Adrenal gland (tissue), 12 donors: ENCODE results near the gene TRIM66. TPM values are rescaled to one million over a fixed set of nuclear protein-coding genes. Genes with fewer than 3 reads are reported as not detected.

ENCODE experiments used
- DNase-seq, 7 donors: peaks; one replicate each; pipeline ENCODE4 v3.0.0-alpha.2; 2019 to 2020
- H3K27ac ChIP-seq, 5 donors: fragments of 200-600 bp; sonication (generic) in 4 of 5; 1 replicate in 3 of 5; 2 replicates in 2 of 5; pipeline versions ENCODE4 v1.5.1 to v1.8.0; 2016 to 2020; ENCODE audit warnings: mild to moderate bottlenecking in 1 of 5
- H3K27me3 ChIP-seq: fragments of 200-600 bp; 2 replicates; pipeline ENCODE4 v1.8.0; 2021
- H3K36me3 ChIP-seq, 2 donors: fragments of 200-600 bp; replicated peaks in 1 of 2; 1 replicate in 1 of 2; 2 replicates in 1 of 2; pipeline versions ENCODE4 v1.5.1 to v1.8.0; 2018 to 2022
- H3K4me1 ChIP-seq, 2 donors: fragments of 200-600 bp; replicated peaks in 1 of 2; 1 replicate in 1 of 2; 2 replicates in 1 of 2; pipeline versions ENCODE4 v1.5.1 to v1.8.0; 2018 to 2021
- H3K4me3 ChIP-seq, 4 donors: fragments of 200-600 bp; sonication (generic) in 3 of 4; one replicate each; pipeline ENCODE4 v1.5.1; 2016 to 2018
- H3K9me3 ChIP-seq, 3 donors: fragments of 200-600 bp; sonication (generic) in 1 of 3; replicated peaks in 1 of 3; 1 replicate in 2 of 3; 2 replicates in 1 of 3; pipeline versions ENCODE4 v1.5.1 to v1.8.0; 2016 to 2021
- POLR2A ChIP-seq, 2 donors: fragments of 450-650 bp; IDR thresholded peaks; one replicate each; pipeline ENCODE4 v1.6.1; 2017; ENCODE audit warnings: antibody characterized with exemption in 2 of 2, mild to moderate bottlenecking in 2 of 2, moderate library complexity in 1 of 2
- WGBS, 4 donors: extraction: QIAGEN DNeasy Blood & Tissue Kit in 2 of 4; methylation state at CpG; one replicate each; pipeline versions ENCODE4 v1.1.5 to v1.1.7; 2013 to 2017; 5-methylcytosine and 5-hydroxymethylcytosine counted together
- intact Hi-C, 2 donors: fragments of 100-400 bp; cut with DNase I; formaldehyde crosslinking; loops; one replicate each; pipeline versions ENCODE4 v1.14.1 to v1.15.0; 2022 to 2023
- polyA plus RNA-seq, 3 donors: library from polyadenylated mRNA; stranded (reverse); fragments of 200-250 nt in 2 of 3; fragments of 350-450 nt in 1 of 3; fragmentation: Illumina TruSeq in 1 of 3; extraction: RNeasy Lipid Tissue Mini Kit (QIAGEN cat#74804) in 1 of 3; gene quantifications; one replicate each; pipeline ENCODE4 v1.2.3, GENCODE V29; 2013 to 2014
- small RNA-seq, 2 donors: library from RNA; depleted of rRNA; stranded (forward); fragments of <200 nt; gene quantifications; one replicate each; pipeline ENCODE3, GENCODE V24; 2016
- total RNA-seq, 9 donors: library from RNA; depleted of rRNA in 4 of 9; stranded (reverse); fragments of >200 nt in 4 of 9; fragments of 120-200 nt in 1 of 9; fragmentation: NEBNext Ultra II Directional in 1 of 9; extraction: Animal tissue kit (Norgen Biotek cat#: 25700) in 1 of 9; gene quantifications; one replicate each; pipeline versions ENCODE4 v1.1.0 to v1.2.4, GENCODE V29; 2013 to 2023
- TF ChIP-seq, protein P1 (sequence below), 6 experiments: fragments of 450-650 bp in 4 of 6; fragments of 200-600 bp in 2 of 6; sonication (generic) in 1 of 6; IDR thresholded peaks; 1 replicate in 5 of 6; 2 replicates in 1 of 6; pipeline versions ENCODE4 v1.5.1 to v1.8.0; 2016 to 2021; ENCODE audit warnings: antibody characterized with exemption in 6 of 6, mild to moderate bottlenecking in 2 of 6, moderate library complexity in 1 of 6
- donor health status: healthy with polysubstance abuse.
- donor health status: Bipolar disorder and iron deficiency.
- donor health status: DM: yes; HTN: yes; CAD: no.
- donor health status: DM: no; HTN: no; CAD: no.
- donor health status: DM: no; HTN: no; CAD: no.
- donor health status: DM: yes; HTN: yes; CAD: no.

The TRIM66 gene
- total and polyA plus RNA-seq, 12 donors = 3.6 to 18.4 (median 8.3) TPM

DNA sequence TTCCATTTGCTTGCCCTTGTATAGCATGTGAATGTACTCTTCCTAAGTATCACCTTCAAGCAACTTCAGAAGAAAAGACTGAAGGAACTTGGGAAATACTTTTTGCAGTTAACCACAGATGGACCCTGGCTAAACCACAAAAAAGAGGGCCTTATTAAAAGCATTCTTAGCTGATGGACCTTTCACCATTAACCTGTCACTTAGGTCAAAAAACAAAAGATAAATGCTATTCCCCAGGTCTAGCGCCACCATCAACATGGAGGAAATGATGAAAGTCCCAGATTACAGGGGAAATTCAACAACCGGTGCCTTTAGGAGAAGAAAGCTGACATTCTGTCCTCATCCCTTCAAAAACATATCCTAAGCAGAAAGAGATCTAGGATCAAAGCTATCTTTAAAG lies 117.9 kb downstream of the TRIM66 start:
- H3K4me3 ChIP-seq = no peak overlapping the region
- 65 to 79% (median 69%) methylated on average over 2 of the region's 2 CpGs for WGBS, 4 donors
- no peaks in the 10 kb centered on the region for H3K9me3 ChIP-seq
- H3K36me3 ChIP-seq = no peaks in the 10 kb centered on the region
- no peaks in the 10 kb centered on the region for H3K27me3 ChIP-seq
- peaks cover 0 to 10% of the 10 kb centered on the region in 2 donors for H3K4me1 ChIP-seq
- intact Hi-C loops = loop anchor here (10.0 kb wide), 2 partner anchors 180 to 230 kb away; no protein-coding TSS in a partner anchor
- TF ChIP-seq, protein P1, sequence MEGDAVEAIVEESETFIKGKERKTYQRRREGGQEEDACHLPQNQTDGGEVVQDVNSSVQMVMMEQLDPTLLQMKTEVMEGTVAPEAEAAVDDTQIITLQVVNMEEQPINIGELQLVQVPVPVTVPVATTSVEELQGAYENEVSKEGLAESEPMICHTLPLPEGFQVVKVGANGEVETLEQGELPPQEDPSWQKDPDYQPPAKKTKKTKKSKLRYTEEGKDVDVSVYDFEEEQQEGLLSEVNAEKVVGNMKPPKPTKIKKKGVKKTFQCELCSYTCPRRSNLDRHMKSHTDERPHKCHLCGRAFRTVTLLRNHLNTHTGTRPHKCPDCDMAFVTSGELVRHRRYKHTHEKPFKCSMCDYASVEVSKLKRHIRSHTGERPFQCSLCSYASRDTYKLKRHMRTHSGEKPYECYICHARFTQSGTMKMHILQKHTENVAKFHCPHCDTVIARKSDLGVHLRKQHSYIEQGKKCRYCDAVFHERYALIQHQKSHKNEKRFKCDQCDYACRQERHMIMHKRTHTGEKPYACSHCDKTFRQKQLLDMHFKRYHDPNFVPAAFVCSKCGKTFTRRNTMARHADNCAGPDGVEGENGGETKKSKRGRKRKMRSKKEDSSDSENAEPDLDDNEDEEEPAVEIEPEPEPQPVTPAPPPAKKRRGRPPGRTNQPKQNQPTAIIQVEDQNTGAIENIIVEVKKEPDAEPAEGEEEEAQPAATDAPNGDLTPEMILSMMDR (IDR thresholded peaks at IDR 0.05) = no peak
- no peak for TF ChIP-seq POLR2A (IDR thresholded peaks at IDR 0.05)
- H3K27ac ChIP-seq = no peak overlapping the region
- DNase-seq = no peak

Small RNAs within 50 kb of the gene (small RNA-seq; reads per million reads assigned to genes)
- gene SNORA3A = 0 reads per million in 2 donors
- 3.0 to 8.9 reads per million in 2 donors for gene SNORA3B

Other genes with a start within 250 kb of the TRIM66 start
- gene STK33, start 88.4 kb downstream of the TRIM66 start, total RNA-seq = 10 to 100 TPM in 7 of 9 donors, 1 to 10 TPM in 2; 6.8 to 21.9 (median 17.2) TPM
- 10 to 100 TPM; 17.2 to 36.0 (median 35.8) TPM for gene STK33, start 88.4 kb downstream of the TRIM66 start, polyA plus RNA-seq
- 1,000 to 10,000 TPM in 4 of 9 donors, 100 to 1,000 TPM in 5; 668 to 1,686 (median 934) TPM for gene RPL27A, start 127 bp upstream of the TRIM66 start, total RNA-seq
- 1,000 to 10,000 TPM; 1,237 to 3,013 (median 2,638) TPM for gene RPL27A, start 127 bp upstream of the TRIM66 start, polyA plus RNA-seq
- gene AKIP1, start 228.5 kb upstream of the TRIM66 start, total RNA-seq = 10 to 100 TPM; 25.1 to 52.9 (median 44.5) TPM
- 10 to 100 TPM; 18.1 to 33.8 (median 24.9) TPM for gene AKIP1, start 228.5 kb upstream of the TRIM66 start, polyA plus RNA-seq